Astrocyte (in vitro differentiated cells and primary cell): ENCODE measurements around the gene ZNF860. TPM values are rescaled to one million over a fixed set of nuclear protein-coding genes. Genes with fewer than 3 reads are reported as not detected.

Experiments used
- DNase-seq: peaks from one replicate; pipeline ENCODE4 v3.0.0-alpha.2; 2010; ENCODE audit warnings: low read depth
- FAIRE-seq: peaks from 2 replicates; lab custom pipeline; 2011; peaks lifted over from hg19 to GRCh38; lab: Jason Lieb, UNC
- H2AFZ ChIP-seq: 2 replicates; pipeline ENCODE4 v1.6.0; 2012; ENCODE audit warnings: low read depth, low read length, inconsistent platforms
- H3K27ac ChIP-seq: 2 replicates; pipeline ENCODE4 v1.5.1; 2011; ENCODE audit warnings: low read depth, low read length, inconsistent platforms
- H3K27me3 ChIP-seq: 2 replicates; pipeline ENCODE4 v1.6.0; 2011; ENCODE audit warnings: low read length, inconsistent platforms; ENCODE audit not compliant: insufficient read depth
- H3K36me3 ChIP-seq: 2 replicates; pipeline ENCODE4 v1.5.1; 2011; ENCODE audit warnings: low read length, inconsistent platforms; ENCODE audit not compliant: insufficient read depth
- H3K4me1 ChIP-seq: 2 replicates; pipeline ENCODE4 v1.5.1; 2011; ENCODE audit warnings: low read length, inconsistent platforms; ENCODE audit not compliant: insufficient read depth
- H3K4me2 ChIP-seq: 2 replicates; pipeline ENCODE4 v1.6.0; 2012; ENCODE audit warnings: low read length, inconsistent platforms
- H3K4me3 ChIP-seq: 2 replicates; pipeline ENCODE4 v1.5.1; 2011; ENCODE audit warnings: low read depth, mild to moderate bottlenecking, low read length, inconsistent platforms; ENCODE audit not compliant: insufficient read depth
- H3K79me2 ChIP-seq: 2 replicates; pipeline ENCODE4 v1.6.0; 2012; ENCODE audit warnings: mild to moderate bottlenecking, low read length, inconsistent platforms; ENCODE audit not compliant: insufficient read depth
- H3K9ac ChIP-seq: 2 replicates; pipeline ENCODE4 v1.6.0; 2012; ENCODE audit warnings: mild to moderate bottlenecking, low read length, inconsistent platforms
- H3K9me3 ChIP-seq: 2 replicates; pipeline ENCODE4 v1.5.1; 2012; ENCODE audit warnings: low read depth, mild to moderate bottlenecking, low read length, inconsistent platforms; ENCODE audit not compliant: insufficient read depth
- H4K20me1 ChIP-seq: 2 replicates; pipeline ENCODE4 v1.6.0; 2012; ENCODE audit warnings: low read length, inconsistent platforms; ENCODE audit not compliant: insufficient read depth
- H3K27ac Mint-ChIP-seq: one replicate; pipeline ENCODE4 v1.8.0; 2021; ENCODE audit warnings: mild to moderate bottlenecking, mixed read lengths; ENCODE audit not compliant: unreplicated experiment
- H3K27me3 Mint-ChIP-seq: one replicate; pipeline ENCODE4 v1.8.0; 2021; ENCODE audit warnings: low read depth, mixed read lengths; ENCODE audit not compliant: unreplicated experiment
- H3K36me3 Mint-ChIP-seq: one replicate; pipeline ENCODE4 v1.8.0; 2021; ENCODE audit warnings: low read depth, mixed read lengths; ENCODE audit not compliant: unreplicated experiment
- H3K4me1 Mint-ChIP-seq: one replicate; pipeline ENCODE4 v1.8.0; 2021; ENCODE audit warnings: low read depth, mixed read lengths; ENCODE audit not compliant: unreplicated experiment
- H3K4me3 Mint-ChIP-seq: one replicate; pipeline ENCODE4 v1.8.0; 2021; ENCODE audit warnings: mild to moderate bottlenecking, moderate library complexity, mixed read lengths; ENCODE audit not compliant: unreplicated experiment
- H3K9me3 Mint-ChIP-seq: one replicate; pipeline ENCODE4 v1.8.0; 2021; ENCODE audit warnings: mild to moderate bottlenecking, mixed read lengths; ENCODE audit not compliant: unreplicated experiment
- EZH2 ChIP-seq: IDR thresholded peaks from 2 replicates; pipeline ENCODE4 v1.6.1; 2012; ENCODE audit warnings: mild to moderate bottlenecking, low read length, inconsistent platforms; ENCODE audit not compliant: insufficient read depth
- total RNA-seq: library from RNA; stranded (reverse); gene quantifications from 2 replicates; pipeline ENCODE4 v1.2.1, GENCODE V29; 2021
- TF ChIP-seq, protein P1 (sequence below): IDR thresholded peaks from 2 replicates; pipeline ENCODE4 v1.5.1; 2011; ENCODE audit warnings: low read depth, mild to moderate bottlenecking, inconsistent platforms, low read length, moderate library complexity; ENCODE audit not compliant: insufficient read depth

The ZNF860 gene
- total RNA-seq, 1 donor from 2014 or later = 3.7 TPM

- peaks cover 9% of the 10 kb centered on the region for H3K36me3 Mint-ChIP-seq
- TF ChIP-seq, protein P1, sequence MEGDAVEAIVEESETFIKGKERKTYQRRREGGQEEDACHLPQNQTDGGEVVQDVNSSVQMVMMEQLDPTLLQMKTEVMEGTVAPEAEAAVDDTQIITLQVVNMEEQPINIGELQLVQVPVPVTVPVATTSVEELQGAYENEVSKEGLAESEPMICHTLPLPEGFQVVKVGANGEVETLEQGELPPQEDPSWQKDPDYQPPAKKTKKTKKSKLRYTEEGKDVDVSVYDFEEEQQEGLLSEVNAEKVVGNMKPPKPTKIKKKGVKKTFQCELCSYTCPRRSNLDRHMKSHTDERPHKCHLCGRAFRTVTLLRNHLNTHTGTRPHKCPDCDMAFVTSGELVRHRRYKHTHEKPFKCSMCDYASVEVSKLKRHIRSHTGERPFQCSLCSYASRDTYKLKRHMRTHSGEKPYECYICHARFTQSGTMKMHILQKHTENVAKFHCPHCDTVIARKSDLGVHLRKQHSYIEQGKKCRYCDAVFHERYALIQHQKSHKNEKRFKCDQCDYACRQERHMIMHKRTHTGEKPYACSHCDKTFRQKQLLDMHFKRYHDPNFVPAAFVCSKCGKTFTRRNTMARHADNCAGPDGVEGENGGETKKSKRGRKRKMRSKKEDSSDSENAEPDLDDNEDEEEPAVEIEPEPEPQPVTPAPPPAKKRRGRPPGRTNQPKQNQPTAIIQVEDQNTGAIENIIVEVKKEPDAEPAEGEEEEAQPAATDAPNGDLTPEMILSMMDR = no peak
- TF ChIP-seq EZH2 = no peak
- H3K4me3 Mint-ChIP-seq = peak overlapping the region; percentile 93
- Histone ChIP-seq H3K9ac (peak overlapping the region; percentile 80), H3K4me3 (peak overlapping the region; percentile 74), H2AFZ (peak overlapping the region; percentile 91), H3K36me3 (no peaks in the 10 kb centered on the region), H3K4me1 (no peaks in the 10 kb centered on the region), H4K20me1 (no peaks in the 10 kb centered on the region), H3K27me3 (no peaks in the 10 kb centered on the region), H3K4me2 (peak overlapping the region; percentile 95), H3K9me3 (no peaks in the 10 kb centered on the region), H3K27ac (peak overlapping the region; percentile 56), H3K79me2 (peaks cover 39% of the 10 kb centered on the region)
- H3K4me1 Mint-ChIP-seq = peaks cover 34% of the 10 kb centered on the region
- FAIRE-seq (no peak), DNase-seq (peak; percentile 60)
- no peaks in the 10 kb centered on the region for H3K27me3 Mint-ChIP-seq
- H3K9me3 Mint-ChIP-seq = peaks cover 8% of the 10 kb centered on the region
- H3K27ac Mint-ChIP-seq = peak overlapping the region; percentile 85
These were observed 882 bp upstream of the ZNF860 start for GRCh38 chr3:31980530-31981205.

GRCh38 chr3:31984321-31984720, 2.8 kb downstream of the ZNF860 start:
- H3K27ac Mint-ChIP-seq = no peak overlapping the region

More at GRCh38 chr3:31984321-31984720, 2.8 kb downstream of the ZNF860 start:
- H3K4me3 ChIP-seq = no peak overlapping the region
- FAIRE-seq (no peak), DNase-seq (no peak)
- H3K27me3 Mint-ChIP-seq = no peaks in the 10 kb centered on the region
- peaks cover 4% of the 10 kb centered on the region for H3K9me3 ChIP-seq
- H3K27me3 ChIP-seq = no peaks in the 10 kb centered on the region
- TF ChIP-seq, protein P1 = no peak
- no peak for TF ChIP-seq EZH2
- peaks cover 10% of the 10 kb centered on the region for H3K9me3 Mint-ChIP-seq
- no peak overlapping the region for H3K4me2 ChIP-seq
- H3K4me1 ChIP-seq = no peaks in the 10 kb centered on the region
- no peak overlapping the region for H2AFZ ChIP-seq
- peaks cover 11% of the 10 kb centered on the region for H3K36me3 Mint-ChIP-seq
- H3K79me2 ChIP-seq = peaks cover 3% of the 10 kb centered on the region
- no peak overlapping the region for H3K4me3 Mint-ChIP-seq
- no peaks in the 10 kb centered on the region for H3K36me3 ChIP-seq
- H3K9ac ChIP-seq = no peak overlapping the region
- peaks cover 9% of the 10 kb centered on the region for H3K4me1 Mint-ChIP-seq
- H4K20me1 ChIP-seq = no peaks in the 10 kb centered on the region
- no peak overlapping the region for H3K27ac ChIP-seq
